Measurements from ENCODE around the gene B3GNT5. TPM values are rescaled to one million over a fixed set of nuclear protein-coding genes. Genes with fewer than 3 reads are reported as not detected.

The B3GNT5 gene
- total and polyA plus RNA-seq, 12 donors: 0.18 to 3.6 (median 2.6) TPM

DNA sequence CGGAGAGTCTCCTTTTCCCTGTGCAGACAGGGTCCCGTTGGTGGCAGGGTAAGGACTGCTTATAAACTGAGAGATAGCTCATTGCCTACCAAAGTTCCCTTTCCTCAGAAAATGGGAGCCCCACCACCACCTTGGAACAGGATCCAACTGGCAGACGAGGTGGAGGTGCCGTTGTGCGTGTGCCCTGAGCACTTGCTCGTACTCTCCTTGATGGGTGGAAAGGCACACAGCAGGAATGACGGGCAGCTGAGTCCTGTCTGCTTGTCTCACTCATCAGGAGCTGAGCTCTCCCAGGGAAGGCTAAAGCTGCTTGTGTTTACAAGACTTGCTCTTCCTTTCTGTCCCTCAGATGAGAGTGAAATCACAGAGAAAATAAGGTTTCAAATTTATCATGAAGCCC, 60.7 kb downstream of the B3GNT5 start:
- no peaks in the 10 kb centered on the region for H3K9me3 ChIP-seq (replicated peaks in 1 of 3)
- DNase-seq: no peak
- TF ChIP-seq, protein P1, sequence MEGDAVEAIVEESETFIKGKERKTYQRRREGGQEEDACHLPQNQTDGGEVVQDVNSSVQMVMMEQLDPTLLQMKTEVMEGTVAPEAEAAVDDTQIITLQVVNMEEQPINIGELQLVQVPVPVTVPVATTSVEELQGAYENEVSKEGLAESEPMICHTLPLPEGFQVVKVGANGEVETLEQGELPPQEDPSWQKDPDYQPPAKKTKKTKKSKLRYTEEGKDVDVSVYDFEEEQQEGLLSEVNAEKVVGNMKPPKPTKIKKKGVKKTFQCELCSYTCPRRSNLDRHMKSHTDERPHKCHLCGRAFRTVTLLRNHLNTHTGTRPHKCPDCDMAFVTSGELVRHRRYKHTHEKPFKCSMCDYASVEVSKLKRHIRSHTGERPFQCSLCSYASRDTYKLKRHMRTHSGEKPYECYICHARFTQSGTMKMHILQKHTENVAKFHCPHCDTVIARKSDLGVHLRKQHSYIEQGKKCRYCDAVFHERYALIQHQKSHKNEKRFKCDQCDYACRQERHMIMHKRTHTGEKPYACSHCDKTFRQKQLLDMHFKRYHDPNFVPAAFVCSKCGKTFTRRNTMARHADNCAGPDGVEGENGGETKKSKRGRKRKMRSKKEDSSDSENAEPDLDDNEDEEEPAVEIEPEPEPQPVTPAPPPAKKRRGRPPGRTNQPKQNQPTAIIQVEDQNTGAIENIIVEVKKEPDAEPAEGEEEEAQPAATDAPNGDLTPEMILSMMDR (IDR thresholded peaks at IDR 0.05): no peak
- TF ChIP-seq POLR2A (IDR thresholded peaks at IDR 0.05): no peak
- H3K4me1 ChIP-seq (replicated peaks in 1 of 2): peaks cover 6 to 7% of the 10 kb centered on the region in 2 donors
- no peak overlapping the region for H3K27ac ChIP-seq
- 81 to 87% (median 87%) methylated on average over 7 of the region's 7 CpGs for WGBS, 4 donors
- H3K36me3 ChIP-seq (replicated peaks in 1 of 2): peaks cover 0 to 8% of the 10 kb centered on the region in 2 donors
- H3K27me3 ChIP-seq: no peaks in the 10 kb centered on the region
- intact Hi-C loops (cut with DNase I): no loop called here
- no peak overlapping the region for H3K4me3 ChIP-seq

DNA sequence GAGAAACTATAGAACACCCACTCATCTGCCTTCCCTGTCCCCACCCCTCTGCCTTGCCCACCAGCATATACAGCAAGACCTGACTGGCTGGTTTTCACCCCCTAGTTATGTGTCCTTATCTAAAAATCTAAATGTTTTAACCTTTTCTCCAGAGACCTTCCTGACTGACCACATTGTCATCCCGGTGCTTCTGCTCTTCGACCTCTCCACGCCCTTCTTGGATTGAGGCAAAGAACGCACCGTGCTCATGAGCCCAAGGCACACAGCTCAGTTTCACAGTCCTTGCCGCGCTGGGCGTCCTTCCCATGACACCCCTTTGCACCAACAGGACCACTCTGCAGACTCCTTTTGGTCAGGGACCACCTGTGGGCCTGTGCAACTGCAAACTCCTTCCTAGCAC, 62.7 kb downstream of the B3GNT5 start:
- no peak for DNase-seq
- Histone ChIP-seq H3K27ac (no peak overlapping the region), H3K36me3 (replicated peaks in 1 of 2) (peaks cover 0 to 2% of the 10 kb centered on the region in 2 donors), H3K9me3 (replicated peaks in 1 of 3) (no peaks in the 10 kb centered on the region), H3K4me1 (replicated peaks in 1 of 2) (no peaks in the 10 kb centered on the region), H3K4me3 (no peak overlapping the region), H3K27me3 (no peaks in the 10 kb centered on the region)
- intact Hi-C loops (cut with DNase I): no loop called here
- 92 to 97% (median 95%) methylated on average over 8 of the region's 8 CpGs for WGBS, 4 donors
- TF ChIP-seq, protein P1 (IDR thresholded peaks at IDR 0.05): no peak
- no peak for TF ChIP-seq POLR2A (IDR thresholded peaks at IDR 0.05)

DNA sequence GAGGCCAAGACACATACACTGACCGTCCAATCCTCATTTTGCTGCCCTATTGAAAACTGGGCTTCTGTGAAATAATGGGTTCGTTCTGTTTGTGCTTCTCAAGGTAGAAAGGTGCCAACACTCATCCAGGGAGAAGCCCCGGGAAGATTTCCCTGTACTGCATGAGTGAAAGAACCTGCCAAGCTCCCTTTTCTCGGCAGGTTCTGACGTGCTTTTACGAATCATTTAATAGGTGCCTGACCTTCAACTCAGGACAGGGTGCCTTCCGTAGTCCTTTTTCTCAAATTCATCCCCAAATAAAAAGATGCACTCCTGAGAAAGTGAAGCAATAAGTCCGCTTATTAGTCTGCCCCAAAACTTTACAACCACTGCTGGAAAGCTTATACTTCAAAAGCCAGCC, 64.2 kb downstream of the B3GNT5 start:
- Histone ChIP-seq H3K4me1 (replicated peaks in 1 of 2) (no peaks in the 10 kb centered on the region), H3K27ac (no peak overlapping the region), H3K27me3 (no peaks in the 10 kb centered on the region), H3K9me3 (replicated peaks in 1 of 3) (no peaks in the 10 kb centered on the region), H3K36me3 (replicated peaks in 1 of 2) (no peaks in the 10 kb centered on the region), H3K4me3 (no peak overlapping the region)
- intact Hi-C loops (cut with DNase I): no loop called here
- WGBS, 4 donors: 86 to 88% (median 88%) methylated on average over 8 of the region's 8 CpGs
- DNase-seq: no peak
- no peak for TF ChIP-seq POLR2A (IDR thresholded peaks at IDR 0.05)
- TF ChIP-seq, protein P1 (IDR thresholded peaks at IDR 0.05): no peak

DNA sequence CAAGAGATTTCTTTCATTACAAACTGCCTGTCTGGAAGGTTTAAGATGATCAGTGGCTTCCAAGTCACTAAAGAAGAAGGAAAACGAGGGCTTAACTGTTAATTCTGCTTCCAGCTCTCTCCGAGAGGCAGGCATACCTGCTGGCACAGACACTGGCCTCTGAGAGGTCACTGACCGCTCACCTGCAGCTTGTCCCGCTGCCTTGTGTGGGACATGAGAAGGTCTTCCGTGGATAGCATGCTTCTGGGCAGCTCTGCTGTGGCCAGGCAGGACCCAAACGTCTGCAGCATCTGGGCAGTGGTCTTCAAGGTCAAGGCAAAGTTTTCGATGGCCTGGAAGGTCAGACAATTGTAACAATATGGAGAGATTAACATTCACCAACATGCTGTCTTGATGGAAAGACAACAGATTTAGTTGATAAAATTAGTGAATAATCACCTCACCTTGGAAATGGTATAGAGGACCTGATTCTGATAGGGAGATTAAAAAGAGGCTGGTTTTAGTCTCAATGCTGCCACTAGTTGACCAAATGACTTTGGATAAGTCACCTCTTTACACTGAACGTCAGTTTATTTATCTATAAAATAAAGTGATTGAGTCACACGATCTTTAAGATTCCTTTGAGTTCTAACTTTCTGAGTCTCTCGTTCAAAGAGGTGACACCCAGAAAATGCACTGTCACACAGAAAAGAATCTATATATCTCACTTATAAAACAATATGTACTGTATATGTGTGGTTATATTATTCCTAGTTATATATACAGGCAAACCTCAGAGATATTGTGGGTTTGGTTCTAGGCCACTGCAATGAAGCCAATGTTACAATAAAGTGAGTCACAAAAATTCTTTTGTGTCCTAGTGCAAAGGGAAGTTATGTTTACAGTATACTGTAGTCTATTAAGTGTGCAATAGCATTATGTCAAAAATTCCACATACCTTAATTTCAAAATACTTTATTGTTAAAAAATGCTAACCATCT, 65.1 kb downstream of the B3GNT5 start:
- Histone ChIP-seq H3K9me3 (replicated peaks in 1 of 3) (no peaks in the 10 kb centered on the region), H3K4me3 (no peak overlapping the region), H3K27ac (no peak overlapping the region), H3K36me3 (replicated peaks in 1 of 2) (no peaks in the 10 kb centered on the region), H3K4me1 (replicated peaks in 1 of 2) (no peaks in the 10 kb centered on the region), H3K27me3 (no peaks in the 10 kb centered on the region)
- no peak for DNase-seq
- intact Hi-C loops (cut with DNase I): no loop called here
- TF ChIP-seq, protein P1 (IDR thresholded peaks at IDR 0.05): no peak
- no peak for TF ChIP-seq POLR2A (IDR thresholded peaks at IDR 0.05)
- 80 to 84% (median 82%) methylated on average over 10 of the region's 10 CpGs for WGBS, 4 donors

Measured in adrenal gland (tissue), 12 donors.